ENCODE measurements around the gene LSM14A. TPM values are rescaled to one million over a fixed set of nuclear protein-coding genes. Genes with fewer than 3 reads are reported as not detected.

Gene LSM14A
- total RNA-seq, 1 donor from 2014 or later: 65.4 TPM

GRCh38 chr19:34220472-34221063 is 48.3 kb downstream of the LSM14A start:
- peaks cover 86% of the 10 kb centered on the region for H3K36me3 ChIP-seq
- H3K4me1 ChIP-seq: peaks cover 6% of the 10 kb centered on the region
- no peak overlapping the region for H3K4me3 ChIP-seq
- no peaks in the 10 kb centered on the region for H3K9me3 ChIP-seq (replicated peaks)
- H3K27ac ChIP-seq (replicated peaks): no peak overlapping the region
- TF ChIP-seq CTCF (IDR thresholded peaks at IDR 0.05; ENCODE audit: borderline replicate concordance): peak; percentile 77
- intact Hi-C loops (cut with micrococcal nuclease): loop anchor here (10.0 kb wide), 1 partner anchor 124 kb away; no protein-coding TSS in a partner anchor
- H3K27me3 ChIP-seq (ENCODE audit: low read depth): no peaks in the 10 kb centered on the region
- no peak for DNase-seq

- Histone ChIP-seq H3K4me1 (peaks cover 6% of the 10 kb centered on the region), H3K4me3 (no peak overlapping the region), H3K27me3 (ENCODE audit: low read depth) (no peaks in the 10 kb centered on the region), H3K36me3 (peaks cover 90% of the 10 kb centered on the region), H3K27ac (replicated peaks) (no peak overlapping the region), H3K9me3 (replicated peaks) (no peaks in the 10 kb centered on the region)
- TF ChIP-seq CTCF (IDR thresholded peaks at IDR 0.05; ENCODE audit: borderline replicate concordance): no peak
- intact Hi-C loops (cut with micrococcal nuclease): loop anchor here (10.0 kb wide), 1 partner anchor 122 kb away; no protein-coding TSS in a partner anchor
- no peak for DNase-seq
Observed at GRCh38 chr19:34222386-34222785, 50.1 kb downstream of the LSM14A start.

- intact Hi-C loops (cut with micrococcal nuclease): loop anchor here (10.0 kb wide), 1 partner anchor 120 kb away; no protein-coding TSS in a partner anchor
- no peak overlapping the region for H3K4me3 ChIP-seq
- peaks cover 14% of the 10 kb centered on the region for H3K4me1 ChIP-seq
- H3K27me3 ChIP-seq (ENCODE audit: low read depth): no peaks in the 10 kb centered on the region
- peaks cover 91% of the 10 kb centered on the region for H3K36me3 ChIP-seq
- no peak for TF ChIP-seq CTCF (IDR thresholded peaks at IDR 0.05; ENCODE audit: borderline replicate concordance)
- no peak overlapping the region for H3K27ac ChIP-seq (replicated peaks)
- DNase-seq: no peak
- no peaks in the 10 kb centered on the region for H3K9me3 ChIP-seq (replicated peaks)
Observed at GRCh38 chr19:34224996-34225658, 52.8 kb downstream of the LSM14A start.

GRCh38 chr19:34225659-34226015 is 53.3 kb downstream of the LSM14A start:
- H3K4me1 ChIP-seq: peaks cover 9% of the 10 kb centered on the region
- no peak overlapping the region for H3K4me3 ChIP-seq
- no peak overlapping the region for H3K27ac ChIP-seq (replicated peaks)
- intact Hi-C loops (cut with micrococcal nuclease): loop anchor here (10.0 kb wide), 1 partner anchor 119 kb away; no protein-coding TSS in a partner anchor
- DNase-seq: no peak
- H3K36me3 ChIP-seq: peaks cover 93% of the 10 kb centered on the region
- H3K27me3 ChIP-seq (ENCODE audit: low read depth): no peaks in the 10 kb centered on the region
- TF ChIP-seq CTCF (IDR thresholded peaks at IDR 0.05; ENCODE audit: borderline replicate concordance): no peak
- no peaks in the 10 kb centered on the region for H3K9me3 ChIP-seq (replicated peaks)

- Histone ChIP-seq H3K27ac (replicated peaks) (no peak overlapping the region), H3K9me3 (replicated peaks) (no peaks in the 10 kb centered on the region), H3K4me3 (no peak overlapping the region), H3K27me3 (ENCODE audit: low read depth) (no peaks in the 10 kb centered on the region), H3K4me1 (peaks cover 8% of the 10 kb centered on the region), H3K36me3 (peaks cover 93% of the 10 kb centered on the region)
- no peak for TF ChIP-seq CTCF (IDR thresholded peaks at IDR 0.05; ENCODE audit: borderline replicate concordance)
- intact Hi-C loops (cut with micrococcal nuclease): loop anchor here (10.0 kb wide), 1 partner anchor 119 kb away; no protein-coding TSS in a partner anchor
- DNase-seq: no peak
Observed at GRCh38 chr19:34226036-34226435, 53.7 kb downstream of the LSM14A start.

Data from left ventricle myocardium inferior (tissue), 1 donor.